Fibroblast of skin of left biceps (primary cell): ENCODE data around the gene WWOX.
"Not testable (repeated sequence)": the region's sequence is repeated elsewhere in the genome, so short reads cannot be mapped to it uniquely, and the experiment has no call there.

Experiments
- DNase-seq, 2 experiments: peaks; one replicate each; pipeline ENCODE4 v3.0.0-alpha.2; 2013; ENCODE audit warnings: low read depth in 2 of 2

The WWOX gene

GRCh38 chr16:78571898-78572358, 472.5 kb downstream of the WWOX start:
- DNase-seq, result no peak

DNA sequence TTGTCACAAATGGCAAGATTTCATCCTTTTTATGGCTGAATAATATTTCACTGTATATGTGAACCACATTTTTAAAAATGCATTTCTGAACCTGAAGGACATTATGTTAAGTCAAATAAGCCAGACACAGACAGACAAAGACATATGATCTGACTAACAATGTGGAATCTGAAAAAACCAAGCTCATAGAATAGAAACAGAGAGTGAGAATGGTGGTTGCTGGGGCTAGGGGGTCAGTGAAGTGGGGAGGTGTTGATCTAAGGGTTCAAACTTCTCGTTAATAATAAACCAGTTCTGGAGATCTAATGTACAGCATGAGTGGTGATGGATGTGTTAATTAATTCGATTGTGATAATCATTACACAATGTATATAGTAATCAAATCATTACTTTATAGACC, 475.1 kb downstream of the WWOX start:
- DNase-seq, result no peak

DNA sequence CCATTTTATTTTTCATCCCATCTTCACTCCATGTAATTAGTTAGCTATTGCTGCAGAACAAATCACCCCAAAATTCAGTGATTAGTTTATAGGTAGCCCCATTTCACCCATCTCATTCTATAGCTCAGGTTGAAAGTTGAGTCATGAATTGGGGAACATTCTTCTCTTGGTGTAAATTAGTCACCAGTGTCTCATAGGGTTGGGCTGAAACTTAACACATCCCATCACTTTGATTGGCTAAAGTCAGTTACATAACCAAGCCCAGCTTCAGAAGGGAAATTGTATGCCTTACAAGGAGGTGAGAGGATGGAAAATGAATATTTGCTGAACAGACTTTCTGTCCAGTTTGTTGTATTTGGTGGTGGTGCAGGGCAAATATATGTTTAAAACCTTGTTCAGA, 477.5 kb downstream of the WWOX start:
- DNase-seq, result no peak

- DNase-seq, result no peak
Measured at GRCh38 chr16:78577630-78578029, 478.2 kb downstream of the WWOX start.

GRCh38 chr16:78579020-78579419, 479.6 kb downstream of the WWOX start:
- DNase-seq, result no peak

- no peak for DNase-seq
Measured at GRCh38 chr16:78583441-78583840, 484.0 kb downstream of the WWOX start.

DNA sequence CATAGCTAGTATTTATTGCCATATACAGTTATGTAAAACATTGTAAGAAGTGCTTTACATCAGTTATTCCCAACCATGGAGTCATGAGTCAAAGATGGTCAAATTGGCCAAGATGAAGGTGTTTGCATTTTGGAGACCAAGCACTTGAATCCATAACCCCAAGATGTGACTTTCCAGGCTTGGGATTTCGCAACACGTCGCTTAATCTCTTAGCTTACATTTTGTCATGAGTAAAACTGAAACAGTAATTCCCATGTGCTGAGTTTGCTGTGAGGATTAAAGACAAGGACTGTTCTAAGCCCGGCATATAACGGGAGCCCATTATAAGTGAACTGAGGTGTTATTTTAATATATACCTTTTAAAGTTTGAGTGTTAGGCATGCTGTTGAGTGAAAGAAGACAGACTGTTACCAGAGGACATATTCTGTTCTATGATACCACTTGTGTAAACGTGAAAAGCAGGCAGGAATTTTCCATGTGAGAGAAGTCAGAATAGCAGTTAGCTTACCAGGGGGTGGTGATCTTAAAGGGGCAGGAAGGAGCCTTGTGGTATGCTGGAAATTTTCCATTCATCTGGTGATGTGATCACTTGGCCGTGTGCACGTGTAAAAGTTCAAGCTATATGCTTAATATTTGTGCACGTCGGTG, 484.9 kb downstream of the WWOX start:
- no peak for DNase-seq

DNA sequence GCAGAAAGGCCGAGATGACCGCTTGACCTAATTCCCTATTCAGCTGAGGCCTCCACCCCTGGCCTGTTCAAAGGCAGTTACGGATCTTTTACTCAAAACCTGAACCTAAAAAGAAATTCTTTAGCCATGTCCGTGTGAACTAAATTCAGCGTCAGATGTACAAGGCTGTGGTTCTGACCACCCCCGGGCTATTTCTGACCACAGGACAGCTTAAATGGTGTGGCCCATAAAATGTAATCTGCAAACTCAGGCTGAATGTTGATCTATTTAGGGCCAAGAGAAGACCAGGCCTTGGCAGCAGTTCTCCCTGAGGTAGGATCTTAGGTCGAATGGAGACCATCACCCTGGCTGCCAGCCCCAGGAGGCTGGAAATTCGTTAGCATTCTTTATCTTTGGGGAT, 485.5 kb downstream of the WWOX start:
- no peak for DNase-seq

DNA sequence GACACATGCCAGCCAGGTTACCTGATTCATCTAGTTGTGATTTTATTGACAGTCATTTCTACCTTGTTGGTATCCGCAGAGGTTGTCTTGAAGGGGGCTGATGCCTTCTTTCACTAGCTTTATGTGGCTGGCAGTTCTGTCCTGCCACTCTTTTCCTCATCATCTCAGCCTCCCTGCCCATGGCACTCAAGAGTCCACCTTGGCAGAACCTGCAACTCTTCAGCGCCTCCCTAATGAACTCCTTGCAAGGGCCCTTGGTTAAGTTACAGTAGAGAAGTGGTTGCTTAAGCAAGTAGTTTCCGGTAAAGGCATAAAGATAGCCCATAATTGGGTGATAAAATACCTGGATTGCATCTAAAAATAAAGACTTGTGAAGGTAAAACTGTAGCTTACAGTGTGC, 489.9 kb downstream of the WWOX start:
- DNase-seq, result no peak

DNA sequence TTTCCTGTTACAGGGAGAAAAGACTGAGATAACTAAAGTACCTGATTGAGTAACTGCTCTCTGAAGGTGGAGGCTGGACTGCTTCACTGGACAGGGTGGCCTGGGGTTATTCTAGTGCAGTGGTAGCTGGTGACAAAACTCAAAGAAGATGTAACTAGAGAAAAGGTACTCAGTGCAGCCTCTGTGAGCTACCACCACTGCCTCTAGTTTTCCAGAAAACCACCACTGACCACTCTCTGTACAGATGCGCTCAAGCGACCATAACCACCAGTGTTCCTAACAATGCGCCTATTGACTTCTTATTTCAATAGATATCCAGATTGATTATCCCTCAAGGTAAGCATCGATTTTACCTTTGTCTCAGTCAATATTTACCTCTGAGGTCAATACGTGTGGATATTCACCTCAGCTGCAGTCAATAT, 492.2 kb downstream of the WWOX start:
- no peak for DNase-seq

GRCh38 chr16:78592111-78592510, 492.7 kb downstream of the WWOX start:
- no peak for DNase-seq

GRCh38 chr16:78593352-78593751, 493.9 kb downstream of the WWOX start:
- no peak for DNase-seq

- no peak for DNase-seq
Measured at GRCh38 chr16:78594191-78594590, 494.7 kb downstream of the WWOX start.

DNA sequence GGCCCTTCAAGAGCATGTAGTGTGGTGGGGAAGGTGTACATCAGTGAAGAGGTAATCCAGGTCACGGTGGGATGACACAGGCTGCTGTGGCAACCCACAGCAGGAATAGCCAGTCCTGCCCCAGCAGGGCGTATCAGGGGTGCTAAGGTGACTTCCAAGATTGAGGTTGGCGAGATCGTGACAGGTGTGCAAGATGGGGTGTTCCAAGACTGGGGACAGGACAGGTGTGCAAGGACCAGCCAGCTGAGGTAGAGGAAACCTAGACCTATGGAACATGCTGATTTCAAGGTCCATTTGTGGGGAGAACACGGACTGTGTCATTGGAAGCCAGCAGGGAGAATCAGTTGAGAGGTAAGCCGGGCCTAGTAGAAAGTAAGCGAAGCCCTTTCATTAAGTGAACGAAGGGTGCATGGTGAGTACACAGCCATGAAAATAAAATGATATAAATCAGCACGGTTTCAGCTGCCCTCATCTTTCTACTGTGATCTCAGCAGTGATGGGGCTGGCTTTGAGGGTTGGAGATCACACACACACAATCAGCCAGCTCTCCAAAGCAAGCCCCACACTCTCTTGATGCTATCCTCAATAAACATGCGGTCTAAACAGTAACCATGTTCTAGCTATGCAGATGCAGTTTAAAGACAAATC, 497.0 kb downstream of the WWOX start:
- no peak for DNase-seq

GRCh38 chr16:78596996-78597422, 497.6 kb downstream of the WWOX start:
- no peak for DNase-seq

DNA sequence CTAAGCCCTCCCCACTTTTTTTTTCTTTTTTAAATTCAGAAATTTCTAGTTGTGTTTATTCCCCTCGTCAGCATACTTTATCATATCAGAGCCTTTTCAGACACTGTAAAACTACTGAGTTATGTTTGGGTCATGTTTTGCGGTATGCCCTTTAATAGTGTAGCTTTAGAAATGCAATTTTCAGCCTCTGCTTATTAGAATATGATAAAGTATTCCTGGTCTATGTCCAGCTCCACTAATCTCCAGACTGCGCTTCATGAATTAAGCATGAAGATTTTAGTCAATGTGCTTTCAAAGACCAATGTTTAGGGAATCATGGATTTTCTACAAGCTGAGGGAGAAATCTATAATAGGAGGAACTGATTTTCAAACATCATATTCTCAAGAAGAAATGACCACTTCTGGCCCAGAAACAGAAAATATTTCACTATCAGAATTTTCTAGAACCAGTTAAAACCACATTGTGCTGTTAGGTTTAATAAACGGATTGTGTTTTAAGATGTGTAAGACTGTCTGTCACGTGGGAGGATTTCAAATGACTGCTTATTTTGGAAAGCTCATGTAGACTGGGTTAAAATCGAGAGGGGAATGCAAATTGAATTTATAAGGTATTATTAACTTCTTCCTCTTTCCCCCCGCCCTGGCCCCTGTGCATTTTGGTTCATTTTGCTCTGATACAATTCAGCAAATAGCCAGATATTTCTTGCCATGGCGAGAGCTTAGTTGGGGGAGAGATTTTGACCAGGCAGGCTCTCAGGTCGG, 498.5 kb downstream of the WWOX start:
- DNase-seq, result no peak

GRCh38 chr16:78599271-78599670, 499.8 kb downstream of the WWOX start:
- no peak for DNase-seq

- not testable (repeated sequence) for DNase-seq
Measured at GRCh38 chr16:78604423-78605062, 505.1 kb downstream of the WWOX start.

DNA sequence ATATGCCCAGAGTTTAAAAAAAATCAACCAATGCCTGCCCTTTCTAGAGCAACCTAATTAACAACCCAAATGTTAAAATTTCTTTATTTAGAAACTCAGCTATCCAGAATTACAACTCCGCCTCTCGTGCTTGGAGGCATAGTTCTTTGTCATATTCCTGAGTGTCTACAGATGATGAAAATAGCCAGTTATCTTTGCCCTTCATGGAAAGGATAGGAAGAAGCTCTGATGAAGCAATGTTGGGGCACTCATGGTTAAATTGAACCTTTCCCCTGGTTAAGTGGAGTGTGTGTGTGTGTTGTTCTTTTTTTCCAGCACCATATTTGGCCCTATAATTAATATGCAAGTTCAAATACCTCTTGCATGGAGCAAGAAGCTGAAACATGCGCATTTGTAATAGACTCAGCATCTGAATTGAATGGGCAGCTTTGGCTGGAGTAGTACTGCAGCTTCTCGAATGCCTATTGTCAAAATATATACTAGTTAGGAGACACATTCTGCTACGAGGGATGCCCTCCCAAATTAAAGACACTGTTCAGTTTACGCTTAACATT, 506.2 kb downstream of the WWOX start:
- no peak for DNase-seq

- DNase-seq, result no peak
Measured at GRCh38 chr16:78606545-78606944, 507.1 kb downstream of the WWOX start.

- DNase-seq, result no peak
Measured at GRCh38 chr16:78607022-78607421, 507.6 kb downstream of the WWOX start.

- DNase-seq, result no peak
Measured at GRCh38 chr16:78607465-78607864, 508.0 kb downstream of the WWOX start.
